Measurements from ENCODE around the gene LRRTM4. TPM values are rescaled to one million over a fixed set of nuclear protein-coding genes. Genes with fewer than 3 reads are reported as not detected.

The LRRTM4 gene
- total RNA-seq, 2 donors from 2014 or later: 7.0 to 21.1 TPM

DNA sequence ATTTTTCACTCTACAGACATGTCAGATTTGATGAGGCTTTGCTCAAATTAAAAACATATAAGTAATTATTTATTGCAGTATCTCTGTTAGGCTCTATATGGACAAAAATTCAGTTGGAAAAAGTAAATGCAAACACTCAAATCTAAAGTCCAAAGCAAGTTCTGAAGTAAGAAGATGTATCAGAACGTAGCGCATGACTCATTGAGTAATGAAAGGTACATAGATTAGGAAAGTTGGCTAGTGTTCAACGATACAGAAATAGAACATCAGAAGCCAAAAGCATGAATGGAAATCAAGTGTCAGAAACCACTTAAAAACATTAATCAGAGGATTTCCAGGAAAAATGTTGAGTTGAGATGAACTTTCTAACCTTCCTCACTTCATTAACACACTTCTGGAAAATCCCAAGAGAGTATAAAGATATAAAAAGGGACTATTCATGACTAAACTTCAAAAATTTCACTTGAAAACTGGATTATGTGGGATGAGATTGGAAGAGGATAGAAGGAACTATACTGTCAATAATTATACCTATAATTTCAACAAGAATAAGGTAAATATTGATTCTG, 494.1 kb downstream of the LRRTM4 start:
- H3K4me1 Mint-ChIP-seq: no peaks in the 10 kb centered on the region
- peaks cover 25% of the 10 kb centered on the region for H3K36me3 Mint-ChIP-seq (ENCODE audit: low read depth)
- no peak overlapping the region for H3K27ac Mint-ChIP-seq
- peaks cover 14% of the 10 kb centered on the region for H3K9me3 Mint-ChIP-seq
- Histone ChIP-seq H3K27ac (ENCODE audit: low read depth, low read length) (no peak overlapping the region), H3K36me3 (ENCODE audit: control insufficient read depth, insufficient read depth, low read length) (no peaks in the 10 kb centered on the region), H3K27me3 (ENCODE audit: control insufficient read depth, insufficient read depth, low read length, poor library complexity, severe bottlenecking) (no peaks in the 10 kb centered on the region), H3K4me1 (ENCODE audit: control insufficient read depth, insufficient read depth, low read length) (no peaks in the 10 kb centered on the region), H3K9ac (ENCODE audit: extremely low read depth, low read length, poor library complexity, severe bottlenecking) (no peak overlapping the region), H3K4me3 (ENCODE audit: low read length) (no peak overlapping the region), H3K9me3 (ENCODE audit: control insufficient read depth, low read length) (peaks cover 12% of the 10 kb centered on the region)
- no peak for DNase-seq
- no peak overlapping the region for H3K4me3 Mint-ChIP-seq
- H3K27me3 Mint-ChIP-seq (ENCODE audit: insufficient read depth): no peaks in the 10 kb centered on the region
- TF ChIP-seq, protein P1, sequence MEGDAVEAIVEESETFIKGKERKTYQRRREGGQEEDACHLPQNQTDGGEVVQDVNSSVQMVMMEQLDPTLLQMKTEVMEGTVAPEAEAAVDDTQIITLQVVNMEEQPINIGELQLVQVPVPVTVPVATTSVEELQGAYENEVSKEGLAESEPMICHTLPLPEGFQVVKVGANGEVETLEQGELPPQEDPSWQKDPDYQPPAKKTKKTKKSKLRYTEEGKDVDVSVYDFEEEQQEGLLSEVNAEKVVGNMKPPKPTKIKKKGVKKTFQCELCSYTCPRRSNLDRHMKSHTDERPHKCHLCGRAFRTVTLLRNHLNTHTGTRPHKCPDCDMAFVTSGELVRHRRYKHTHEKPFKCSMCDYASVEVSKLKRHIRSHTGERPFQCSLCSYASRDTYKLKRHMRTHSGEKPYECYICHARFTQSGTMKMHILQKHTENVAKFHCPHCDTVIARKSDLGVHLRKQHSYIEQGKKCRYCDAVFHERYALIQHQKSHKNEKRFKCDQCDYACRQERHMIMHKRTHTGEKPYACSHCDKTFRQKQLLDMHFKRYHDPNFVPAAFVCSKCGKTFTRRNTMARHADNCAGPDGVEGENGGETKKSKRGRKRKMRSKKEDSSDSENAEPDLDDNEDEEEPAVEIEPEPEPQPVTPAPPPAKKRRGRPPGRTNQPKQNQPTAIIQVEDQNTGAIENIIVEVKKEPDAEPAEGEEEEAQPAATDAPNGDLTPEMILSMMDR (conservative IDR thresholded peaks at IDR 0.05): no peak
- whole genome bisulfite sequencing, 2 experiments (ENCODE audit: insufficient coverage in 1 of 2, insufficient read length in 1 of 2): 95 to 100% methylated on average over 1 to 3 of the region's 3 CpGs

DNA sequence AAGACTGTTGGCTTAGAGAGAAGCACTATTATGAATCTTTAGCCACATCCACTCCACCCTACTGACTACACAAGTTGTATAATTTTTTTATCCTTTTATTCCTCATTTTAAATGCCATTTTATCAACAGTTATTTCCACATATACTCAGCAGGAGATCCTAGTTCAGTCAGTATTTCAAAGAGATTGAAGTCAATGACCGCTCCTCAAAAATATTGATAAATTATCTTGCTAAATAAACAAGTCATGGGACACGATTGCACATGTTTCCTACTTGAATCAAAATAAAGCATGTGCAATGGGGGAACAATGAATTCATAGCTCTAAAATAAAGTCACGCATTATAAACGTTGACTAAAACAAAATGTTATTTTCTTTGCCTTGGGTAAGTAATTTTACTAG, 496.5 kb downstream of the LRRTM4 start:
- WGBS, 2 experiments (ENCODE audit: insufficient coverage in 1 of 2, insufficient read length in 1 of 2): 93 to 100% methylated on average over 2 to 4 of the region's 4 CpGs
- Mint-ChIP-seq H3K4me1 (no peaks in the 10 kb centered on the region), H3K9me3 (peaks cover 35% of the 10 kb centered on the region), H3K36me3 (ENCODE audit: low read depth) (peaks cover 46% of the 10 kb centered on the region), H3K4me3 (no peak overlapping the region), H3K27me3 (ENCODE audit: insufficient read depth) (no peaks in the 10 kb centered on the region), H3K27ac (no peak overlapping the region)
- Histone ChIP-seq H3K4me1 (ENCODE audit: control insufficient read depth, insufficient read depth, low read length) (no peaks in the 10 kb centered on the region), H3K36me3 (ENCODE audit: control insufficient read depth, insufficient read depth, low read length) (no peaks in the 10 kb centered on the region), H3K9ac (ENCODE audit: extremely low read depth, low read length, poor library complexity, severe bottlenecking) (no peak overlapping the region), H3K9me3 (ENCODE audit: control insufficient read depth, low read length) (peaks cover 31% of the 10 kb centered on the region), H3K27ac (ENCODE audit: low read depth, low read length) (no peak overlapping the region), H3K4me3 (ENCODE audit: low read length) (no peak overlapping the region), H3K27me3 (ENCODE audit: control insufficient read depth, insufficient read depth, low read length, poor library complexity, severe bottlenecking) (no peaks in the 10 kb centered on the region)
- TF ChIP-seq, protein P1 (conservative IDR thresholded peaks at IDR 0.05): no peak
- DNase-seq: no peak

DNA sequence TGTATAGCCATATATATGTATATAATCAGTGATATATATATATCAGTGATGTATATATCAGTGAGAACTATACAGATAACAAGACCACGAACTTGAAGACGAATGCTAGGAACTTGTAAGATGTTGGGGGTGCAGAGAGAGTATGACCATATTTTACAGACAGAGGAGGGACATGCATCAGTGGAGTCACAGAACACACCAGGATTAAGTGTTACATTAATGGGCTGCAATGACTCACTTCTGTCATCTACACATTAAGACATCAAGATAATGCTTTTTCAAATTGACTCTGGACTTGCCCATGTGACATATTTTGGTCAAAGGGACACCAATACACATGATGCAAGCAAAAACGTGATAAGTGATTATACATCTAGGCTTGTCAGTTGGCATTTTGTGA, 501.0 kb downstream of the LRRTM4 start:
- H3K27me3 Mint-ChIP-seq (ENCODE audit: insufficient read depth): no peaks in the 10 kb centered on the region
- H3K9ac ChIP-seq (ENCODE audit: extremely low read depth, low read length, poor library complexity, severe bottlenecking): no peak overlapping the region
- no peaks in the 10 kb centered on the region for H3K36me3 ChIP-seq (ENCODE audit: control insufficient read depth, insufficient read depth, low read length)
- no peak overlapping the region for H3K27ac ChIP-seq (ENCODE audit: low read depth, low read length)
- no peak overlapping the region for H3K27ac Mint-ChIP-seq
- peaks cover 31% of the 10 kb centered on the region for H3K9me3 ChIP-seq (ENCODE audit: control insufficient read depth, low read length)
- 98% methylated on average over 3 of the region's 3 CpGs; no CpG with 5 or more reads in 1 of the 2 experiments for whole genome bisulfite sequencing, 2 experiments (ENCODE audit: insufficient coverage in 1 of 2, insufficient read length in 1 of 2)
- no peaks in the 10 kb centered on the region for H3K27me3 ChIP-seq (ENCODE audit: control insufficient read depth, insufficient read depth, low read length, poor library complexity, severe bottlenecking)
- no peak for DNase-seq
- peaks cover 32% of the 10 kb centered on the region for H3K9me3 Mint-ChIP-seq
- peaks cover 30% of the 10 kb centered on the region for H3K4me1 Mint-ChIP-seq
- H3K4me3 Mint-ChIP-seq: no peak overlapping the region
- TF ChIP-seq, protein P1 (conservative IDR thresholded peaks at IDR 0.05): no peak
- no peak overlapping the region for H3K4me3 ChIP-seq (ENCODE audit: low read length)
- H3K4me1 ChIP-seq (ENCODE audit: control insufficient read depth, insufficient read depth, low read length): peaks cover 4% of the 10 kb centered on the region
- H3K36me3 Mint-ChIP-seq (ENCODE audit: low read depth): peaks cover 39% of the 10 kb centered on the region

Measured in endodermal cell (in vitro differentiated cells).